Keratinocyte (primary cell): ENCODE results near the gene ATP5MC2.

ENCODE experiments used
- CTCF ChIP-seq, 3 experiments: IDR thresholded peaks in 1 of 3; conservative IDR thresholded peaks in 1 of 3; optimal IDR thresholded peaks in 1 of 3; 2 replicates in 2 of 3; 3 replicates in 1 of 3; pipeline versions ENCODE3 to v1.5.1; 2011; ENCODE audit warnings: low read length in 3 of 3, mild to moderate bottlenecking in 3 of 3, moderate library complexity in 2 of 3, control low read depth in 1 of 3, inconsistent platforms in 1 of 3; ENCODE audit not compliant: insufficient read depth in 2 of 3; ENCODE audit errors: extremely low read depth in 1 of 3
- EZH2 ChIP-seq: IDR thresholded peaks from one replicate; pipeline ENCODE4 v1.6.1; 2012; ENCODE audit warnings: inconsistent platforms, mild to moderate bottlenecking, low read length, moderate library complexity

DNA sequence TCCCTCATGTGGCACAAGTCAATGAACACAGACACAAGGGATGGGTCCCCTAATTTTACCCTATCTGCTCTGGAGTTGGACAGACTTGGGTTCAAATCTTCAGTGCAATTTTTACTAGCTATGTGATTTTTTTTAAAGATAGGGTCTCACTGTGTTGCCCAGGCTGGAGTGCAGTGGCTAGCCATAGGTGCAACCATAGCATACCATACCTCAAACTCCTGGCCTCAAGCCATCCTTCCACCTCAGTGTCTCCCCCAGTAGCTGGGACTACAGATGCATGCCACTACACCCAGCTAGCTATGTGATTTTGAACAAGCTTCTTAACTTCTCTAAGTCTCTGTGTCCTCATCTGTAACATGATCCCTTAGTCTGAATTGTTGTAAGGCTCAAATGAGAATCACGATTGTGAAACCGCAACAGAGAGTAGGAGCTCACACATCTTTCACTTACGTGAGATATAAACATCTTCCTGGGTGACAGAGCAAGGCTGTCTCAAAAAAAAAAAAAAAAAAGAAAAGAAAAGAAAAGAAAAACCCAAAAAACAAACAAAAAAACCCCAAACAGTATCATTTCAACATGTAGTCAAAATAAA lies 46.7 kb upstream of the ATP5MC2 start:
- TF ChIP-seq CTCF (optimal IDR thresholded peaks at IDR 0.05 in 1 of 3, IDR thresholded peaks at IDR 0.05 in 1 of 3, conservative IDR thresholded peaks at IDR 0.05 in 1 of 3; ENCODE audit: extremely low read depth in 1 of 3, insufficient read depth in 2 of 3, low read length in 3 of 3) (no peak), EZH2 (no peak)
